ENCODE measurements around the gene HOXC5.
A peak's percentile ranks its signal among the peaks of the same experiment; 100 is the strongest.

HOXC5 gene

GRCh38 chr12:54000116-54001114 lies 32.4 kb upstream of the HOXC5 start, which contains the start of gene HOXC9:
Gene HOXC9 (plus strand): TSS chr12:54000161. CDS start chr12:54000189, 28 bp downstream.
- Histone ChIP-seq H3K9me3 (ENCODE audit: control insufficient read depth, insufficient read depth, low read length) (no peaks in the 10 kb centered on the region), H3K36me3 (ENCODE audit: insufficient read depth, low read length) (no peaks in the 10 kb centered on the region), H3K4me1 (ENCODE audit: insufficient read depth, low read length) (no peaks in the 10 kb centered on the region; the same call in 1 of the 2 replicates), H3K9ac (ENCODE audit: low read depth, low read length) (peak within 1 kb of the TSS; percentile 38; the same call in 1 of the 2 replicates)

- Histone ChIP-seq H3K36me3 (ENCODE audit: insufficient read depth, low read length) (no peaks in the 10 kb centered on the region), H3K9me3 (ENCODE audit: control insufficient read depth, insufficient read depth, low read length) (no peaks in the 10 kb centered on the region), H3K4me1 (ENCODE audit: insufficient read depth, low read length) (no peaks in the 10 kb centered on the region; the same call in 1 of the 2 replicates), H3K9ac (ENCODE audit: low read depth, low read length) (no peak overlapping the region)
These were observed 31.3 kb upstream of the HOXC5 start for GRCh38 chr12:54001283-54002187.

- no peaks in the 10 kb centered on the region for H3K36me3 ChIP-seq (ENCODE audit: insufficient read depth, low read length)
- no peak overlapping the region for H3K9ac ChIP-seq (ENCODE audit: low read depth, low read length)
- no peaks in the 10 kb centered on the region; the same call in 1 of the 2 replicates for H3K4me1 ChIP-seq (ENCODE audit: insufficient read depth, low read length)
- no peaks in the 10 kb centered on the region for H3K9me3 ChIP-seq (ENCODE audit: control insufficient read depth, insufficient read depth, low read length)
These were observed 30.5 kb upstream of the HOXC5 start for GRCh38 chr12:54002278-54002914.

- H3K9ac ChIP-seq (ENCODE audit: low read depth, low read length): no peak overlapping the region
- H3K9me3 ChIP-seq (ENCODE audit: control insufficient read depth, insufficient read depth, low read length): no peaks in the 10 kb centered on the region
- H3K36me3 ChIP-seq (ENCODE audit: insufficient read depth, low read length): no peaks in the 10 kb centered on the region
- no peaks in the 10 kb centered on the region; the same call in 1 of the 2 replicates for H3K4me1 ChIP-seq (ENCODE audit: insufficient read depth, low read length)
These were observed 29.9 kb upstream of the HOXC5 start for GRCh38 chr12:54002915-54003389.

- no peaks in the 10 kb centered on the region; the same call in 1 of the 2 replicates for H3K4me1 ChIP-seq (ENCODE audit: insufficient read depth, low read length)
- H3K9me3 ChIP-seq (ENCODE audit: control insufficient read depth, insufficient read depth, low read length): peaks cover 3% of the 10 kb centered on the region; the same call in 1 of the 2 replicates
- H3K36me3 ChIP-seq (ENCODE audit: insufficient read depth, low read length): no peaks in the 10 kb centered on the region
- H3K9ac ChIP-seq (ENCODE audit: low read depth, low read length): no peak overlapping the region
These were observed 29.2 kb upstream of the HOXC5 start for GRCh38 chr12:54003625-54004024.

- Histone ChIP-seq H3K4me1 (ENCODE audit: insufficient read depth, low read length) (no peaks in the 10 kb centered on the region; the same call in 1 of the 2 replicates), H3K36me3 (ENCODE audit: insufficient read depth, low read length) (no peaks in the 10 kb centered on the region), H3K9ac (ENCODE audit: low read depth, low read length) (no peak overlapping the region), H3K9me3 (ENCODE audit: control insufficient read depth, insufficient read depth, low read length) (peaks cover 3% of the 10 kb centered on the region; the same call in 1 of the 2 replicates)
These were observed 28.6 kb upstream of the HOXC5 start for GRCh38 chr12:54004063-54004840.

- no peaks in the 10 kb centered on the region for H3K36me3 ChIP-seq (ENCODE audit: insufficient read depth, low read length)
- no peaks in the 10 kb centered on the region; the same call in 1 of the 2 replicates for H3K4me1 ChIP-seq (ENCODE audit: insufficient read depth, low read length)
- H3K9ac ChIP-seq (ENCODE audit: low read depth, low read length): no peak overlapping the region
- H3K9me3 ChIP-seq (ENCODE audit: control insufficient read depth, insufficient read depth, low read length): peaks cover 3% of the 10 kb centered on the region; the same call in 1 of the 2 replicates
These were observed 27.9 kb upstream of the HOXC5 start for GRCh38 chr12:54004841-54005530.

- no peak overlapping the region for H3K9ac ChIP-seq (ENCODE audit: low read depth, low read length)
These were observed 27.4 kb upstream of the HOXC5 start for GRCh38 chr12:54005531-54005852.

GRCh38 chr12:54005853-54006558 lies 26.8 kb upstream of the HOXC5 start:
- H3K9me3 ChIP-seq (ENCODE audit: control insufficient read depth, insufficient read depth, low read length): peaks cover 3% of the 10 kb centered on the region; the same call in 1 of the 2 replicates
- H3K9ac ChIP-seq (ENCODE audit: low read depth, low read length): no peak overlapping the region
- H3K36me3 ChIP-seq (ENCODE audit: insufficient read depth, low read length): no peaks in the 10 kb centered on the region
- H3K4me1 ChIP-seq (ENCODE audit: insufficient read depth, low read length): no peaks in the 10 kb centered on the region; the same call in 1 of the 2 replicates

More at GRCh38 chr12:54005531-54005852, 27.4 kb upstream of the HOXC5 start:
- H3K36me3 ChIP-seq (ENCODE audit: insufficient read depth, low read length): no peaks in the 10 kb centered on the region
- H3K4me1 ChIP-seq (ENCODE audit: insufficient read depth, low read length): no peaks in the 10 kb centered on the region; the same call in 1 of the 2 replicates
- peaks cover 3% of the 10 kb centered on the region; the same call in 1 of the 2 replicates for H3K9me3 ChIP-seq (ENCODE audit: control insufficient read depth, insufficient read depth, low read length)

GRCh38 chr12:54006559-54007220 lies 26.2 kb upstream of the HOXC5 start:
- Histone ChIP-seq H3K9me3 (ENCODE audit: control insufficient read depth, insufficient read depth, low read length) (peaks cover 3% of the 10 kb centered on the region; the same call in 1 of the 2 replicates), H3K9ac (ENCODE audit: low read depth, low read length) (no peak overlapping the region), H3K36me3 (ENCODE audit: insufficient read depth, low read length) (no peaks in the 10 kb centered on the region), H3K4me1 (ENCODE audit: insufficient read depth, low read length) (no peaks in the 10 kb centered on the region; the same call in 1 of the 2 replicates)

- Histone ChIP-seq H3K4me1 (ENCODE audit: insufficient read depth, low read length) (no peaks in the 10 kb centered on the region; the same call in 1 of the 2 replicates), H3K9ac (ENCODE audit: low read depth, low read length) (no peak overlapping the region), H3K9me3 (ENCODE audit: control insufficient read depth, insufficient read depth, low read length) (peaks cover 3% of the 10 kb centered on the region; the same call in 1 of the 2 replicates), H3K36me3 (ENCODE audit: insufficient read depth, low read length) (no peaks in the 10 kb centered on the region)
These were observed 25.2 kb upstream of the HOXC5 start for GRCh38 chr12:54007538-54008259.
